Ectodermal cell (in vitro differentiated cells): ENCODE measurements around the gene ATG4A.

ENCODE experiments used
- H3K27ac ChIP-seq: 2 replicates; pipeline ENCODE4 v1.7.0; 2013; ENCODE audit warnings: mild to moderate bottlenecking, low read depth, low read length; ENCODE audit not compliant: insufficient read depth, poor library complexity, severe bottlenecking
- H3K27me3 ChIP-seq: 2 replicates; pipeline ENCODE4 v1.7.0; 2013; ENCODE audit warnings: mild to moderate bottlenecking, low read length; ENCODE audit not compliant: insufficient read depth, control insufficient read depth, poor library complexity, severe bottlenecking
- H3K36me3 ChIP-seq: one replicate; pipeline ENCODE4 v1.7.0; 2013; ENCODE audit warnings: low read length; ENCODE audit not compliant: control insufficient read depth, insufficient read depth
- H3K4me1 ChIP-seq: one replicate; pipeline ENCODE4 v1.7.0; 2013; ENCODE audit warnings: low read length; ENCODE audit not compliant: control insufficient read depth, insufficient read depth
- H3K4me3 ChIP-seq: 2 replicates; pipeline ENCODE4 v1.7.0; 2013; ENCODE audit warnings: low read depth, low read length, control low read depth; ENCODE audit not compliant: insufficient read depth
- H3K9me3 ChIP-seq: 2 replicates; pipeline ENCODE4 v1.7.0; 2013; ENCODE audit warnings: mild to moderate bottlenecking, low read length, moderate library complexity; ENCODE audit not compliant: control insufficient read depth
- WGBS, 2 experiments: methylation state at CpG; one replicate each; pipeline ENCODE4 v1.1.7; 2013; ENCODE audit warnings: missing lambda C conversion rate in 2 of 2; 5-methylcytosine and 5-hydroxymethylcytosine counted together

ATG4A gene

GRCh38 chrX:108199041-108199440 lies 107.5 kb downstream of the ATG4A start:
- Histone ChIP-seq H3K4me3 (no peak overlapping the region), H3K9me3 (no peaks in the 10 kb centered on the region), H3K4me1 (no peaks in the 10 kb centered on the region), H3K27me3 (no peaks in the 10 kb centered on the region), H3K27ac (no peak overlapping the region), H3K36me3 (no peaks in the 10 kb centered on the region)
- 94% methylated on average over 1 of the region's 2 CpGs; no CpG with 5 or more reads in 1 of the 2 experiments for WGBS, 2 experiments

GRCh38 chrX:108199691-108200090 lies 108.1 kb downstream of the ATG4A start:
- Histone ChIP-seq H3K9me3 (no peaks in the 10 kb centered on the region), H3K27ac (no peak overlapping the region), H3K27me3 (no peaks in the 10 kb centered on the region), H3K4me3 (no peak overlapping the region), H3K36me3 (no peaks in the 10 kb centered on the region), H3K4me1 (no peaks in the 10 kb centered on the region)
- 35 to 50% methylated on average over 2 to 4 of the region's 4 CpGs for WGBS, 2 experiments

GRCh38 chrX:108203540-108203939 lies 112.0 kb downstream of the ATG4A start:
- Histone ChIP-seq H3K4me1 (no peaks in the 10 kb centered on the region), H3K4me3 (no peak overlapping the region), H3K36me3 (no peaks in the 10 kb centered on the region), H3K9me3 (no peaks in the 10 kb centered on the region), H3K27ac (no peak overlapping the region), H3K27me3 (no peaks in the 10 kb centered on the region)
- 75 to 92% methylated on average over 1 to 3 of the region's 3 CpGs for WGBS, 2 experiments
